ENCODE measurements around the gene IKZF4. TPM values are rescaled to one million over a fixed set of nuclear protein-coding genes. Genes with fewer than 3 reads are reported as not detected.
"Not testable (repeated sequence)": the region's sequence is repeated elsewhere in the genome, so short reads cannot be mapped to it uniquely, and the experiment has no call there.

The IKZF4 gene
- total RNA-seq, 1 experiment from 2014 or later = 1.4 TPM

DNA sequence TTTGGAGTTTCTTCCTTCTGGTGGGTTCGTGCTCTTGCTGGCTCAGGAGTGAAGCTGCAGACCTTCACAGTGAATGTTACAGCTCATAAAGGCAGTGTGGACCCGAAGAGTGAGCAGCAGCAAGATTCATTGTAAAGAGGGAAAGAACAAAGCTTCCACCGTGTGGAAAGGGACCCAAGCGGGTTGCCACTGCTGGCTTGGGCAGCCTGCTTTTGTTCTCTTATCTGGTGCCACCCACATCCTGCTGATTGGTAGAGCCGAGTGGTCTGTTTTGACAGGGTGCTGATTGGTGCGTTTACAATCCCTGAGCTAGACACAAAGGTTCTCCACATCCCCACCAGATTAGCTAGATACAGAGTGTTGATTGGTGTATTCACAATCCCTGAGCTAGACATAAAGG is 21.3 kb upstream of the IKZF4 start:
- not testable (repeated sequence) for DNase-seq (ENCODE audit: low spot score)

DNA sequence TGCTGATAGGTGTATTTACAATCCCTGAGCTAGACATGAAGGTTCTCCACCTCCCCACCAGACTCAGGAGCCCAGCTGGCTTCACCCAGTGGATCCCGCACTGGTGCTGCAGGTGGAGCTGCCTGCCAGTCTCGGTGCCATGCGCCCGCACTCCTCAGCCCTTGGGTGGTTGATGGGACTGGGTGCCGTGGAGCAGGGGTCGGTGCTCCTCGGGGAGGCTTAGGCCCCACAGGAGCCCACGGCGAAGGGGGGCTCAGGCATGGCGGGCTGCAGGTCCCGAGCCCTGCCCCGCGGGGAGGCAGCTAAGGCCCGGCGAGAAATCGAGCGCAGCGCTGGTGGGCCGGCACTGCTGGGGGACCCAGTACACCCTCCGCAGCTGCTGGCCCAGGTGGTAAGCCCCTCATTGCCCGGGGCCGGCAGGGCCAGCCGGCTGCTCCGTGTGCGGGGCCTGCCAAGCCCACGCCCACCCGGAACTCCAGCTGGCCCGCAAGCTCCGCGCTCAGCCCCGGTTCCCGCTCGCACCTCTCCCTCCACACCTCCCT is 20.8 kb upstream of the IKZF4 start:
- not testable (repeated sequence) for DNase-seq (ENCODE audit: low spot score)

DNA sequence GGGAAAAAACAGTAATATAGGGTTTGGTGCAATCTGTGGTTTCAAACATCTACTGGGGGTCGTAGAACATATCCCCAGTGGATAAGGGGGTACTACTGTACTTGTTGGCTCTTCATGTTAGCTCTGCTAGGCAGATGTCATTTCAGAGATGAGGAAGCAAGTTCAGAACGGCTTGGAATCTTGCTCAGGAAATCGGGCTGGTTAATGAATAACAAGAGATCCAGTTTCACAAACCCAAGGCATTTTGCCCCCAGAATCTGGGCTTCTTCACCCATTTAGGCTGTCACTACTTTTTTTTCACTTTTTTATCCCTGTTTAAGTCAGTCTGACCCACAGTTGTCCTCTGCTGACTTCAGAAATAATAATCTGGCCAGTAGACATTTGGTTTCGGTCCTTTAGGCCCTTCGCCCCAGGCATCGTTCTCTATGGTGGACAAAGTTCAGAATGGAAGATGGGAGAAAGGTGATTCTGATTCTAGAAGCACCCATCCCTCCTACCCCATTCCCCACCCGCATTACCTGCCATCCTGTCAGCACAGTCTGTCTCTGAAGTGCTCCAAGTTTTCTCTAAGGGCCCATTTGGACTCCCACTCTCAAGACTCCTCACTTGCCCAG is 19.2 kb upstream of the IKZF4 start:
- DNase-seq (ENCODE audit: low spot score) = no peak

DNA sequence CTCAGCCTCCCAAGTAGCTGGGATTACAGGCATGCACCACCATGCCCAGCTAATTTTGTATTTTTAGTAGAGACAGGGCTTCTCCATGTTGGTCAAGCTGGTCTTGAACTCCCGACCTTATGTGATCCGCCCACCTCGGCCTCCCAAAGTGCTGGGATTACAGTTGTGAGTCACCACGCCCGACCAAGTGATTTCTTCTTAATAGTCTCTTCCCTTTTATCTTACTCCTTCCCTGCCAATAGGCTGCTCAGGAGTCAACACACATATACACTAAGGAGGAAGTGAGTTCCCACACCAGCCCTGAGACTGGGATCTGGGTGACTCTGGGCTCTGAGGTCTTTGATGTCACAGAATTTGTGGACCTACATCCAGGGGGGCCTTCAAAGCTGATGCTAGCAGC is 17.5 kb upstream of the IKZF4 start:
- DNase-seq (ENCODE audit: low spot score) = not testable (repeated sequence)

DNA sequence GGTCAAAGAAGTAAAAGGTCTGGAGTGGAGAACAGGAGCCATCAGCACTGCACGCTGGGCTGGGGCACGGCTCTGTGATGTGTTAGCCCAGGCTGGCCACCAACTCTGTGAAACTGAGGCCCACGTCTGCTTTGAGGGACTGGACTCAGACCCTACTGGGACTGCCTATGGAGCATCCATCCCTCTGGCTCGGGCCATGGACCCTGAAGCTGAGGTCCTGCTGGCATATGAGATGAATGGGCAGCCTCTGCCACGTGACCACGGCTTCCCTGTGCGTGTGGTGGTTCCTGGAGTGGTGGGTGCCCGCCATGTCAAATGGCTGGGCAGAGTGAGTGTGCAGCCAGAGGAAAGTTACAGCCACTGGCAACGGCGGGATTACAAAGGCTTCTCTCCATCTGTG is 16.6 kb upstream of the IKZF4 start:
- no peak for DNase-seq (ENCODE audit: low spot score)

DNA sequence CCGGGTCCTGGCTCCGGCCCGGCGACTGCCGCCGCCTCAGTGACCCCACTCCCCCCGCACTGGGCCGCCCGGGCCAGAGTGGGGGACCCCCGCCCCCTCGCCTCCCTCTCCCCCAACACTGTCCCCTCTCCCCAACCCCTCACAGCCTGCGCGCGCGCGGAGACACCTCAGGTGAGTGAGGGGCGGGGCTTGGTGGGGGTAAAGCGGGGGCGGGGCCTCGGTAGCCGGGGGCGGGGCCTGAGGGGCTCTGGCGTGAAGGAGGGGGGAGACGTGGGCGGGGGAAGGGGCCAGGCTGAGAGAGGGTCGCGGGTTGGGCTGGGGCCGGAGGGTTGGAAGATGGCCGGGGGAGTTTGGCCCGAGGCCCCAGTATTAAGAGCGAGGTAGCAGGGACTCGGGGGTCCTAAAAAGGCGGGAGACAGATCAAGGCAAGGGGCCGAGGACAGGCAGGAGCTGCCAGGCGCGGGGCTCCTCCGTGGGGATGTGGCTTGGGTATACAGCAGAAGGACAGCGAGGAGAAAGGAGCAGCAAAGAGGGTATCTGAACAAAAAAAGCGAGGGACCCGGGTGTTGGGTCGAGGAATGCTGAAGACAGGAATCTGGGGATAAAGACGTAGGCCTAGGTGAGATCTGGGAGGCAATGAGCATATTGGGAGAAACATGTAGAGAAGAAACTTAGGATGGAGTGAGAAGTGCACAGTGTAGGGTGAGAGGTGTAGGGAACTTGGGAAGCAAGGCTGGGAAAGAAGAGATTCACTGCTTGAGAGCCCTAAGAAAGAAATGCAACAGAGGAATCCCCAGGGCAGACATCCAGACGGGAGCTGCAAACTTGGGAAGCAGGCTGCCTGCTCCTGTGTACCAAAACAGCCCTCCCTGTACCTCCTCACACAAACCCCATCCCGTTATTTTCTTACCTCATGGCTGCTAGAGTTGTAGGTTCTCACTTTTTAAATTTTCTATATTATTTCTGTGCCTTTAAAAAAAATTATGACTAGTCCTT is 13.0 kb upstream of the IKZF4 start:
- DNase-seq (ENCODE audit: low spot score) = no peak

DNA sequence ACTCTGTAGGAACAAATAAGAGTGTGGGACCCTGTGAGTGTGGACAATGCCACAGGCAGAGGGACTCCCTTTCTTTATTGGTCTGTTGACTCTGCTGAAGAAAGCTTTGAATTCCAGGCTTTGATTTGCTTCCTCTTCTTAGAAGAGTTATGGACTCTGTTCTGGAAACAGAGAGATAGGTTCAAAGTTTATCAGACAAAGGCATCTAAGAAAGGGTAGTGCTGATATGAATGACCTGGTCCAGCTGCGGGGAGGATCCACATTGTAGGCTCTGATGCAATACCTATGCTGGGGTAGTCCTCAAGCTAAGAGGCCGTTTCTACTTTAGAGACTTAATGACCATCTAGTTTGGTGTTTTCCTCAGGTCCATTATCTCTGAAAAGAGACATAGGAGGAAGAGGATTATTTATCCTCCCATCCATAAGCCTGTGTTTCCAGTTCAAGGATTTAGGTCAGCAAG is 10.7 kb upstream of the IKZF4 start:
- no peak for DNase-seq (ENCODE audit: low spot score)

DNA sequence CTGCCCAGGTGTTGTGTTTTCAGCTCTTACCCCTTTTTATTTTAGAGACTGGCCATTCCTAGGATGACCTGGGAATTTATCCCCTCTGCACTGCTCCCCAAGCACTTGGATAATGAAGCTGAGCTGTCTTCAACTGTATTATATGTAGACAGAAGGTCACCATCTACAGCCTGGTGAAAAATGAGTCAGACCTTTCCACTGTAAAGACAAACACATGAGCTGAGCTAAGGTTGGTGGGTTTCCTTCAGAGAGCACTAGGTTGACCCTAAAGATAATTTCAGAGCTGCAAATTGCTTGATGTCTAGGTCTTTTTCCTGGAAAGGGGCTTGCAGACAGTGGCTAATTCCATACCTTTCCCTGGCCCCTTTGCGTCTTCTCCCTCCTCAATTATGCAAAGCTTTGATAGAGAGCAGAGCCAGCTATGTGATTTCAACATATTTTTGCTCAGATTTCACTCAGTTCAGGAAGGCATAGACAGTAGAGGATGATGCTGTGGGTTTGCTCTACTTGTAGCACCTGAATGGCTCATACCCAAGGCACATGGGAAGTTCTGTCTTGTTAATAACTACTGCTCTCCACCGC is 9.2 kb upstream of the IKZF4 start:
- no peak for DNase-seq (ENCODE audit: low spot score)

DNA sequence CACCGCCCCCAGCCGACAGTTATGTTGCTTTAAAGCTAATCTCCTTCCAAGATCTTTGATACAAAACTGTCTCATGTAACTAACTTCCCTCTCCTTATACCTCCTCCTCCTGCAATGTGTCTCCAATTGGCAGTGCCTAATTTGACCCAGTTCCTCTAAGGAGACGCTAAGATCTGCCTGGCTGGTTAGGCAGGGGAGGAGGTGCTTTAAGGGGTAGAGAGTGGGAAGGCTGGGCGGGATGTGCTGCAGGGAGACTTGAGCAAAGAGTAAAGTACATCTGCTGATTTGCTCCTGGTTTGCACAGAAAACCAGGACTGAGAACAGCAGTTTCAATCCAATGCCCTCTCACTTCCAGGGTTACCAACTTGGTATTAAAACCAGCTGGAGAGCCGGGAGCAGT is 7.4 kb upstream of the IKZF4 start:
- DNase-seq (ENCODE audit: low spot score) = no peak

DNA sequence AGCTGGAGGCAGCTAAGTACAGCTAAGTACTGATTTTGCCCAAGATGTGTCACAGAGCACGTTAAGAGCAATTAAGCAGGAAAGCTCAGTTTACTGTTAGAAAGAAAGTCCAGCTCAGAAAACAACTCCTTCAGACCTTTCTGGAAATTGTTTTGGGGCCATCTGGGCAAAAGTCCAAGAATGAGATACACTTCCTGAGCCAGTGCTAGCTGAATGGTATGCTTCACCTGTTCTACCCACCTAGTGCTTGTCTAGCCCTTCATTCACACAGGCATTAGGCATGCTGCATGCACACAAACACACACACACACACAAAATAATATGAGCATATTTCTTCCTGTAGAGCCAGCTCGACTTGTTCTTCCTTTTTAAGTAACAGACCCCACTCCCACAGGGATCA is 6.6 kb upstream of the IKZF4 start:
- DNase-seq (ENCODE audit: low spot score) = no peak

DNA sequence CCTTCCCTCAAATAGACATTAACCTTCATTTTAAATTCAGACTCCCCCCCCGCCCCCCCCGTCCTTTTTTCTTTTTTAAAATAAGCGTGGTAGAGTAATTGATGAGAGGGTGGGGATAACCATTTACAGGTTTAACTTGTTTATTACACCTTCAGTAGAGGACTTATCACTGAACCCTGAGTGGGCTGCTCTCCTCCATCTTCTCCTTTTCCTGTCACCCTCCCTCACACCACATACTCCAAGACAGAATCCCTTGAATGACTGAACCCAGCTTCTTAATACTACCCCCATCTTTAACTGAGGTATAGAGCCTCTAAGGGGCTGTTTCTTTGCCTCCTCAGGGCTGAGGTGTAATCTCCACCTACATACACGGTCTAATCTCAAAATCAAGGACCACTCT is 3.7 kb upstream of the IKZF4 start:
- no peak for DNase-seq (ENCODE audit: low spot score)

DNA sequence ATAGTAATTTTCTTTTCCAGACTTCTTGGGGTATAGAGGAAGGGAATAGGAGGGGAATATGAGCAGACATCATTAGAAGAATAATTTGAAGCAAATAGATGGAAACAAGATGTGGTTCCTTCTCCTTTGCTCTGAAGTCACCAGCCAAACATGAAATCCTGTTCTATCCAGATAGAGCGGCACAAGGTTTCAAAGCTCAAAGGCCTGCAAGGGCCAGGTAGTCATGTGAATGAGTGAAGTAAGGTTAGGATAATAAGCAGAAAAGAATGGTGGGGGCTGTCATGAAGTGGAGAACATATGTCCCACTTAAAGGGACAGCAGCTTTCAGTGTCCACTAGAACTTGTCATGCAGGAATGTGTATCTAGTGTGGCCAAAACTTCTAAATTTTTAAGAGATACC is 2.5 kb upstream of the IKZF4 start:
- no peak for DNase-seq (ENCODE audit: low spot score)

DNA sequence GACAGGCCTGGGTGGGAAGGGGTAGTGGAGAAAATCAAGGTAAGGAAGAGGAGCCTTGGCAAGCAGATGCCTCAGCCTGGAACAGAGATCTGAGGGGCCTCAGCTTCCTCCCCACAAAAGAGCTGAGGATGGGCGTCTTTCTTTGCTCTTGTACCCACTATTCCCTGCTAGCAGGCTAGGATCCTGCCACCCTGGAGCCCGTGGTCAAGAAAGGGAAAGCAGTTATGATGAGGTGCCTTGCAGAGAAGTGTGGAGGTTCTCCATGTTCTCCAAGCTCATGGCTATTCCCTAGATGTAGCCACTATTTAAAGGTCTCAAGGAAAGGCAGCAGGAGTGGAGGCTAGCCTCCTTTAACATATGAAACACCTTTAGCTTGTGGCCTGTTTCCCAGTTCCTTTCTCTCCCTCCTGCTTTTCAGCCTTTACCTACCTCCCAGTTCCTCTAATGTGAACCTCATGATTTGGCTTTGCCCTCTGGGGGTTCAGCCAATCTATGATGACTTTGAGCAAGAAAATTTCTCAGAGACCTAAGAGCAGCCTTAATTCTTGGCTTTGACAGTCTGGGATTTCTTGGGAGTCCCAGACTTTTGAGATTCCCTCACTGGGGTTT is 1.1 kb downstream of the IKZF4 start:
- no peak for DNase-seq (ENCODE audit: low spot score)

DNA sequence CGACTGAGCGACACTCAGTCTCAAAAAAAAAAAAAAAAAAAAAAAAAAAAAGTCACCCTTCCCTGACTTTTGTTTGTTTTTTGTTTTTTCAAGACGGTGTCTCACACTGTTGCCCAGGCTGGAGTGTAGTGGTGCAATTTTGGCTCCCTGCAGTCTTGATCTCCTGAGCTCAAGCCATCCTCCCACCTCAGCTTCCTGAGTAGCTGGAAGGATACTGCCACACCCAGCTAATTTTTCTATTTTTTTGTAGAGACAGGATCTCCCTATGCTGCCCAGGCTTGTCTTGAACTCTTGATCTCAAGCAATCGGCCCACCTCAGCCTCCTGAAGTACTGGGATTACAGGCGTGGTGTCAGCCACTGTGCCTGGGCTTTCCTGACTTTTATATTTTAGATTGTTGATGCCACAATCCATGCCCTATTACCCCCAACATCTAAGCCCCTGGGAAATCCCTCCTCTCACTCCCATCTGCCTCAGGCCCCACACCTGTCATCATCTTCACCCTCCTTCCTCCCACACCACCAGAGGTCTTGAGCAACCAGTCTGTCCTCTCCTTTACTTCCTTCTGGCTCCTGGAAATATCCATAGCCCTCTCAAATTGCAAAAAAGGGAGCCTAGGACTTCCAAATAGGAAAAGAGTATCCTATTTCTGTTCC is 7.8 kb downstream of the IKZF4 start:
- DNase-seq (ENCODE audit: low spot score) = no peak

DNA sequence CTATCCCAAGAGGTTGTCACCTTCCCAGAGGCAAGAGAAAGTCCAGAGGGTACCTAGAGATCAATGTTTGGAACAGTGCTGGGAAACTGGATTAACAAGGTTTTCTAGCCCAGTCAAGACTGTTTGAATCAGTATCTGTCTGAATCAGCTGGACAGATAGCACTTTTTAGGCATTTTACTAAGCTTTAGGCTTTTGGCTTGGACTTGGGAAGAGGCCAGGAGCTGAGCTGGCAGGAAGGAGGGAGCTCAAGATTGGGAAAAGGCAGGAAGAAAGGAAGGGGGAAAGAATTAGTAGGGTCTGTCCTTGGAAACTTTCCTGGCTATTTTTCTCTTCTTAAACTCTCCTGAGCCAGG is 8.3 kb downstream of the IKZF4 start:
- DNase-seq (ENCODE audit: low spot score) = no peak

DNA sequence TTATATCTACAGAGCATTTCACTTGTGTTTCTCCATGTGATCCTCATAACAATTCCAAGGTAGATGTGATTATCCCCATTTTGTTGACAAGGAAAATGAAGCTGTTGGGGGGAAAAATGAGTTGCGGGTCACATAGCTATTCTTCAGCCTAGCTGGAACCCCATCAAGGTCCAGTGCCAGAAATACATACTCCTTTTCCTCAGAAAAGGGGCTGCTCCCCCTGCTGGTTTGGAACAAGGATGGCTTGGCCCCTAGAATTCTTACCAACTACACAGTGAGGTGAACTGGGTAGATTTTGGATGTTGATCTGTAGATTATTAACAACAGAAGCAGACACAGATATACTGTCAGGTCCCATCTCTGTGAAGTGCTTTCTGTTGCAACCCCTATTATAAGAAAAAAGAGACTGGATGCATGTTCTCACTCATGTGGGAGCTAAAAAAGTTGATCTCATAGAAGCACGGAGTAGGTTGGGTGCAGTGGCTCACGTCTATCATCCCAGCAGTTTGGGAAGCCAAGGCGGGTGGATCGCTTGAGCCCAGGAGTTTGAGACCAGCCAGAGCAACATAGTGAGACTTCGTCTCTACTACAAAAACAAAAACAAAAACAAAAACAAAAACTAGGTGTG is 8.9 kb downstream of the IKZF4 start:
- no peak for DNase-seq (ENCODE audit: low spot score)

DNA sequence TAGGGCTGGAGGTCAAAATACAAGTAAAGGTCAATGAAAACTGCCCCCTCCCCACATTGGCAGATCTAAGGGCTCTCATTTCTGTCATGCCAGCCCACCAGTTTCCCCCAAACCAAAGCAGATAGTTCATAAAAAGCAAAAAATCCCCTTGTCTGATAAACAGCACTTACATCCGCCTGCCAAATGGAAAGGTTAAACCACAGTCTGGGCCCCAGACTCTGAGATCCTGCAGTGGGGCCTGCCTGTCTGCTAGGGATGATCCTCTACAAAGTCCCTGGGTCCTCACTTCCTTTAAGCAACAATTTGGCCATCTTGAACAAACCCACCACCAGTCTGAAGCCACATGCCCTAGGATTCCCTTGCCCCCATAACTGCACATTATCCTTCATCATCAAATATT is 11.1 kb downstream of the IKZF4 start:
- DNase-seq (ENCODE audit: low spot score) = no peak

DNA sequence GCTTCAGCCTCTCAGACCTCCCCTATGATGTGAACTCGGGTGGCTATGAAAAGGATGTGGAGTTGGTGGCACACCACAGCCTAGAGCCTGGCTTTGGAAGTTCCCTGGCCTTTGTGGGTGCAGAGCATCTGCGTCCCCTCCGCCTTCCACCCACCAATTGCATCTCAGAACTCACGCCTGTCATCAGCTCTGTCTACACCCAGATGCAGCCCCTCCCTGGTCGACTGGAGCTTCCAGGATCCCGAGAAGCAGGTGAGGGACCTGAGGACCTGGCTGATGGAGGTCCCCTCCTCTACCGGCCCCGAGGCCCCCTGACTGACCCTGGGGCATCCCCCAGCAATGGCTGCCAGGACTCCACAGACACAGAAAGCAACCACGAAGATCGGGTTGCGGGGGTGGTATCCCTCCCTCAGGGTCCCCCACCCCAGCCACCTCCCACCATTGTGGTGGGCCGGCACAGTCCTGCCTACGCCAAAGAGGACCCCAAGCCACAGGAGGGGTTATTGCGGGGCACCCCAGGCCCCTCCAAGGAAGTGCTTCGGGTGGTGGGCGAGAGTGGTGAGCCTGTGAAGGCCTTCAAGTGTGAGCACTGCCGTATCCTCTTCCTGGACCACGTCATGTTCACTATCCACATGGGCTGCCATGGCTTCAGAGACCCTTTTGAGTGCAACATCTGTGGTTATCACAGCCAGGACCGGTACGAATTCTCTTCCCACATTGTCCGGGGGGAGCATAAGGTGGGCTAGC is 13.9 kb downstream of the IKZF4 start:
- DNase-seq (ENCODE audit: low spot score) = no peak

DNA sequence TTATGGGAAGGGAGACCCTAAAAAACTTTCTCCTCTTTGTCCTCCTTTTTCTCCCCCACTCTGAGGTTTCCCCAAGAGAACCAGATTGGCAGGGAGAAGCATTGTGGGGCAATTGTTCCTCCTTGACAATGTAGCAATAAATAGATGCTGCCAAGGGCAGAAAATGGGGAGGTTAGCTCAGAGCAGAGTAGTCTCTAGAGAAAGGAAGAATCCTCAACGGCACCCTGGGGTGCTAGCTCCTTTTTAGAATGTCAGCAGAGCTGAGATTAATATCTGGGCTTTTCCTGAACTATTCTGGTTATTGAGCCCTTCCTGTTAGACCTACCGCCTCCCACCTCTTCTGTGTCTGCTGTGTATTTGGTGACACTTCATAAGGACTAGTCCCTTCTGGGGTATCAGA is 16.3 kb downstream of the IKZF4 start:
- no peak for DNase-seq (ENCODE audit: low spot score)

DNA sequence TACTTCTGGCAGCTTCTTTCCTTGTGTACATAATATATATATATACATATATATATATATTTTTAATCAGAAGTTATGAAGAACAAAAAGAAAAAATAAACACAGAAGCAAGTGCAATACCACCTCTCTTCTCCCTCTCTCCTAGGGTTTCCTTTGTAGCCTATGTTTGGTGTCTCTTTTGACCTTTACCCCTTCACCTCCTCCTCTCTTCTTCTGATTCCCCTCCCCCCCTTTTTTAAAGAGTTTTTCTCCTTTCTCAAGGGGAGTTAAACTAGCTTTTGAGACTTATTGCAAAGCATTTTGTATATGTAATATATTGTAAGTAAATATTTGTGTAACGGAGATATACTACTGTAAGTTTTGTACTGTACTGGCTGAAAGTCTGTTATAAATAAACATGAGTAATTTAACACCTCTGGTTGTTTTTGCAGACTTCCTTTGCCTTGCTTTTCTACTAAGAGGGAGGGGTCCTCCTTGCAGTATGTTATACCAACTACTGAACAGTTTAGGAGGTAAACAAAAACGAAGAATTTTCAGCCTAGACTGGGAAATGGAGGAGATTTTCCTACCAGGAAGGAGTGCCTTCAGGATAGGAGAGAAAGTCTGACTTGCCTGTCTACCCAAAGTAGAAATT is 17.3 kb downstream of the IKZF4 start:
- no peak for DNase-seq (ENCODE audit: low spot score)
